HS-5 (cell line): ENCODE data around the gene KCNG2.

Source experiments
- DNase-seq: peaks from one replicate; pipeline ENCODE4 v3.0.0-alpha.2; 2012; ENCODE audit warnings: low read depth

The KCNG2 gene

DNA sequence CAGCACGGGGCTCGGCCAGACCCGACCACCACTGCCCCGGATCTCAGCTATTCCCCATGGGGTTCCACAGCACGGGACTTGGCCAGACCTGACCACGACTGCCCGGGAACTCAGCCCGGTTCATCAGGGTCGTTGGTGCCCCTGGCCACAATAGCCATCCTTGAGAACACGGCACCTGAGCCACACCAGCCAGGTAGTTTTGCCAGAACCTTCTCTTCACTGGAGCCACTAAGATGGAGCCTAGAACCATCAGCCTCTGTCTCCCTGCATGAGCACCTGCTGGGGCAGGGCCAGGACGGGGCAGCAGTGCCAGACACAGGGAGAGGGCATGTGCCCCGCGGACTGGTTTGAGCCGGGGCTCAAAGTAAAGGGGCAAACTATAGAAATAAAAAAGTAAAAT lies 11.4 kb upstream of the KCNG2 start:
- DNase-seq = no peak

GRCh38 chr18:79786786-79787526 lies 10.8 kb upstream of the KCNG2 start:
- DNase-seq = peak; percentile 32

GRCh38 chr18:79787527-79787864 lies 10.2 kb upstream of the KCNG2 start:
- no peak for DNase-seq

DNA sequence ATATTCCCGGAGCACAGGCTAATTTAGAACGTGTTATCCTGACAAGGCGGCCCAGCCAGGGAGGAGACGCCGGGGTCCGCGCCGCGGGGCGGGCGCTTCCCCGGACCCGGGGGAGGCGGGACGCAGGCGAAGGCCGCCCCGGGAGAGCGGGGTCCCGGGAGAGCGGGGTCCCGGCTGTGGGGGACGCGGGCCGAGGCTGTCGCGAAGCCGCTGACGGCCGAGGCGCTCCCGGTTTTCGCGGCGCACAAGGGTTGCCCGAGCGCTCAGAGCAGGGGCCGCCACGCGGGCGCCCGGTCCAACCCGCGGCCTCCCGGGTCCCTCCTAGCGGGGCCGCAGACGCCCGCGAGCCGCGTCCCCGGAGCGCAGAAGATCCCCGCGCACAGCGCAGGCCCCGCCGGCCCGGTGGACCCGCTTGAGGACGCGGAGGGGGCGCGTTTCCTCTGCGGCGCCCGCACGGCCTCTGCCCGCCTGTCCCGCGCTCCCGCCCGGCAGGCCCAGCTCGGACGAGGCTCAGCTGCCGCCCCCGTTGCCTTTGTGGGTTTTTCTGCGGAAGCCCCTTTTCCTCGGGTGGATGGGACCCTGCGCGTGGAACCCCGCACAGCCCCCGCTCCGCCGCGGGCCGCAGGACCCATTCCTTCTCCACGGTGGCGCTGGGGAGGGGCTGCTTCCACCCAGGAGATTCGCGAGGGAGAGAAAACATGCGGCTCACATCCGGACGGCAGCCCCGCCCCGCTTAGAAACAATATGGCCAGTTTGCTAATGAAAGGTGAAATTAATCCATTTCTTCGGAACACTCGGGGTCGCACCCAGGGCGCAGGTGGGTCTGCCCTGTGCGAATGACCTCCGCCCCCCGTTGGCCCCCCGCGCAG lies 9.6 kb upstream of the KCNG2 start:
- no peak for DNase-seq

DNA sequence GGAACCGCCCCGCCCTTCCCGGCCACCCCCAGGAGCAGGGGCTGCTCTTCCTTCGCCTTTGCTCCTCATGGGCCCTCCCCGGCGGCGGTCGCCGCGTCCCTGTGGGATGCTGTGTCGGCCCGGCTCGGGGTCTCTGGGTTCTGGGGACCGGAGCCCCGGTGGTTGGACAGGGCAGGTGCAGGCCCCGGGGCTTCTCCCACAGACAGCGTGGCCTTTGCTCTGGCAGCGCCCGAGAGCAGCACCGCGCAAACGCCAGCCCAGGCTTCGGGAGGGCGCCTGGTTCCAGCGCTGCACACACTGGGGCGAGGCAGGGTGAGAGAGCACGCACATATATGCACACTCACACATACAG lies 9.0 kb upstream of the KCNG2 start:
- DNase-seq = no peak

DNA sequence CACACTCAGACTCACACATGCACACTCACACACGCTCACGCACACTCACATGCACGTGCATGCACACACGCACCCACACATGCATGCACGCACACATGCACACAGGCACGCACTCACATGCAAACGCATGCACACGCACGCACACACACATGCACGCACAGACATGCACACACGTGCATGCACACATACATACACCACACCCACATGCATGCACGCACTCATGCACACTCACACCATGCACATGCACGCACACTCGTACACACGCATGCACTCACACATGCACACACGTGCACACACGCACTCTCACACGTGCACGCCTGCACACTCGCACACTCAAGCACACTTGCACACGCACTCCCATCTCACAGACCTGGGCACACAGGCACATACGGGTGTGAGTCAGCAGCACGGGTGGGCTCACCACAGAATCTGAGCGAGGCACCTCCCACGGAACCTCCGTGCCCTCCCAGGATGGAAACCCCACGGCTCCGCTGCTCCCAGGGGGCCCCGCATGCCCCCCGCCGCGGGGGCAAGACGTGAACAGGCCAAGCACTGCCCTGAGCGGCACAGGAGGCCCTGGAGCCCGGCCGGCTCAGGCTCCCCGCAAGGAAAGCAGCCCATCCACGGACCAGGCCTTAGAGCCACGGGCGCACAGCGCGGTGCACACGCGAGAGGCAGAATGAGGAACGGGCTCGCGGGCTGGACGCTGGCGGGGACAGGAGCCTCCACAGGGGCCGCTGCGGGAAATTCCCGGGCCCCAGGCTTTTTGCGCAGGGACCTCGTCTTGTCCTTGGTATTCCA lies 8.4 kb upstream of the KCNG2 start:
- DNase-seq = no peak

GRCh38 chr18:79789901-79790890 lies 7.5 kb upstream of the KCNG2 start:
- DNase-seq = no peak

DNA sequence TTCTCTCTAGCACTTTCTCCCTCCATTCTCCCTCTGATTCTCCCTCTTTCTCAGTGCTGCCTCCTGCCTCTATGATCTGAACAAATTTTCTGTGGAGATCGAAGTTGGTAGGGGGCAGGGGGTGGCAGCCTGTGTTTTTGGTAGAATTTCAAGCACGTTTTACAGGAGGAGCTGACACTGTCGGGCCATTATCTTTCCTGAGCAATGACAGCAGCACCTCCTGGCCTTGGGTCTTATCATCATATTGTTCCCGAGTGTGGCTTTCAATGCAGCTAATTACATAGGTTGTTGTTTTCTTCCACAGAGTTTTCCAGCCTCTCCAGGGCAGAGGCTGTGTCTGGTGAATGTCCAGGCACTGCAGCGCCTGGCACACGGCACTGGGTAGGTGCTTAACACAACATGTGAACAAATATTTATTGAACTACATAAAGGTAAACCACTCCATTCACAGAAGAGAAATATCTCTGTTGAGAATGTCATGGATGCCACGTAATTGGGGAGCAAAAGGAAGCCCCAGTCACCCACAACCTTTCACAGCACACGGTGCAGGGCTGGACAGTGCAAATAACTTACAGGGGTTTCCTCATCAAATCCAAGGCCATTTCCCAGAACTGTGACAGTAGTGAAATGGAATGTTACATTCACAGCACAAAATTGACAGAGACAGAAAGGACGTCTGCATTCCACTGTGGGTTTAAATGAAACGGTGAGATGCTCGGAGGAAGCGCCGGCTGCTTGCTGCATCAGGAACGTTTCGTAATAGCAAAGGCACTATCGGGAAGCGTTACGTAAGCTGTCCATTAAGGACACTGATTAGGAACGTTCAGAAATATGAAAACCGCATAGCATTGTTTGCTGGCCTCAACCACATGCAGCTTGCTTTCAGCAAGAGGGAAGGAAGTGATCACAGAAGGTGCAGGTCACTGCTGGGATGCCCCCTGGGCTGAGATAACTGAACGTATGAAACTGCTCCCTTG lies 6.5 kb upstream of the KCNG2 start:
- peak; percentile 94 for DNase-seq

DNA sequence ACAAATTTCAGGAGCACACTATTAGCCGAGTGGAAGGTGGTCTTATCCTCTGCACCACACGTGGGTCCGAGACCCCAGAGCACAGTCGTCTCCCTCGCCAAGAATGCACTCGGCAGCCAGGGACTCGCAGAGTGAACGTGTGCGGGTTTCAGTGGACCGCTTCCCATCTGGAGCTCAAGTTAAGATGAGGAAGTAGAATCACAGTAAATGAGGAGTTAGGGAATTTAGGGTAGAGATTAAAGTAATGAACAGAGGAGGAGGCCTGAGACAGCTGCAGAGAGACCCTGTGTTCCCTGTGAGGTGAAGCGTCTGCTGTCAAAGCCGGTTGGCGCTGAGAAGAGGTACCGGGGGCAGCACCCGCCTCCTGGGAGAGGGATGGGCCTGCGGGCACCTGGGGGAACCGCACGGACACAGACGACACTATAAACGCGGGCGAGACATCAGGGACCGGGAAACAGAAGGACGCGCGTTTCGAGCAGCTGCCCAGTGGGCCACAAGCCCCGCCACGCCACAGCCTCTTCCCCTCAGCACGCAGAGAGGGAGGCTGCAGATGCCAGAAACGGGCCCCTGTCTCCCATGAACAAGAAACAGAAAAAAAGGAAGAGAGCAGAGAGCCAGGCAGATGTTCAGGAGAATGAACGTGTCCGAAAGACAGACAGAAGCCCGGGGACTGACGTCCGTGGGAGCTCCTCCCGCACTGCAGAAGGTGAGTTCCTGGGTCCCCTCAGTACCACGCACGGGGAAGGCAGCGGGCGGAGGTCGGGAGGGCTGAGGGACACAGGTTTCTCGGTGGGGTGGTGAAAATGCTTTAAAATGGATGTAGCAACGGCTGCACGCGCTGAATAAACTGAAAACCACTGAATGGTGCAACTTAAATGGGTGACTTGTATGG lies 5.4 kb upstream of the KCNG2 start:
- no peak for DNase-seq

DNA sequence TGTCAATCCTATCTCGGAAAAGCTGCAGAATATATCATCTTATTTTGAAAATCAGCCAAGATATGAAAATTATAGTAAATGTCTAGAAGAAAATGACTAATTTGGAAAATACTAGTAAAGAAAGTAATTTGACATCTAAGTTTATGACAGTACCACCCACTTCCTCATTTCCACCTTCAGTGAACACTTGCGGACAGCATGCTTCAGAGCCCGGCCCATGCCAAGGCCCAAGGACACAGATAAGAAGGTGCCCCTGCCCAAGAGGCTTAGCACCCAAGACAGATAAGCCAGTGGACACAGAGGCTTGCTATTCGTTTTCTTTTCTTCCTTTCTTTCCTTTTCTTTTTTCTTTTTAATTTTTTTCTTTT lies 4.8 kb upstream of the KCNG2 start:
- no peak for DNase-seq

DNA sequence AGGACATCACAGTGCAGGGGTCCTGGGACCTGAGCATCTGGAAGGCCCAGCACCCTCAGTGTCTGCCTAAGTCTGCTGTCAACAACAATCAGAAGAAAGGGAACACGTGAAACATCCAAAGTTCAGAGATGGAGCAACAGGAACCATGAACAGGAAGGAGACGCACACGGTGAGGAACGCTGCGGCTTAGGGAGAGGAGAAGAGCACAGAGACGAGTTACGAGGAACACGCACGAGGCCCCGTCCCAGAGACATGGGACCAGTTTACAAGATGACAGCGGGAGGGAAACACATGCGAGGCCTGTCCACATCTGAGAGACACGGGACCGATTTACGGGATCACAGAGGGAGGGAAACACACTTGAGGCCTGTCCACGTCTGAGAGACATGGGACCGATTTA lies 2.9 kb upstream of the KCNG2 start:
- DNase-seq = no peak

DNA sequence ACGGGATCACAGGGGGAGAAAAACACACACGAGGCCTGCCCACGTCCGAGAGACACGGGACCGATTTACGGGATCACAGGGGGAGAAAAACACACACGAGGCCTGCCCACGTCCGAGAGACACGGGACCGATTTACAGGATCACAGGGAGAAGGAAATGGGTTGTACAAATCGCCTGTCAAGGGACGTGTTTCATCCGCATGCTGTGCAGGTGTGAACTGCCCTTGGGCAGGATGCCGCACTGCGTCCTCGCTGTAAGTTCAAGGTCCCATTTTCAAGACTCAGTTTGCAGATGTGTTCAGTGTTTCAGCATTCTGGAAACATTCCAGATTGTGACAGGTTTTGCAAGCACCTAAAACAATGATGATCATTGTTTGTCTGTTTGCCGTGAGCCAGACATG lies 2.3 kb upstream of the KCNG2 start:
- no peak for DNase-seq

GRCh38 chr18:79796016-79796415 lies 1.7 kb upstream of the KCNG2 start:
- DNase-seq = no peak

DNA sequence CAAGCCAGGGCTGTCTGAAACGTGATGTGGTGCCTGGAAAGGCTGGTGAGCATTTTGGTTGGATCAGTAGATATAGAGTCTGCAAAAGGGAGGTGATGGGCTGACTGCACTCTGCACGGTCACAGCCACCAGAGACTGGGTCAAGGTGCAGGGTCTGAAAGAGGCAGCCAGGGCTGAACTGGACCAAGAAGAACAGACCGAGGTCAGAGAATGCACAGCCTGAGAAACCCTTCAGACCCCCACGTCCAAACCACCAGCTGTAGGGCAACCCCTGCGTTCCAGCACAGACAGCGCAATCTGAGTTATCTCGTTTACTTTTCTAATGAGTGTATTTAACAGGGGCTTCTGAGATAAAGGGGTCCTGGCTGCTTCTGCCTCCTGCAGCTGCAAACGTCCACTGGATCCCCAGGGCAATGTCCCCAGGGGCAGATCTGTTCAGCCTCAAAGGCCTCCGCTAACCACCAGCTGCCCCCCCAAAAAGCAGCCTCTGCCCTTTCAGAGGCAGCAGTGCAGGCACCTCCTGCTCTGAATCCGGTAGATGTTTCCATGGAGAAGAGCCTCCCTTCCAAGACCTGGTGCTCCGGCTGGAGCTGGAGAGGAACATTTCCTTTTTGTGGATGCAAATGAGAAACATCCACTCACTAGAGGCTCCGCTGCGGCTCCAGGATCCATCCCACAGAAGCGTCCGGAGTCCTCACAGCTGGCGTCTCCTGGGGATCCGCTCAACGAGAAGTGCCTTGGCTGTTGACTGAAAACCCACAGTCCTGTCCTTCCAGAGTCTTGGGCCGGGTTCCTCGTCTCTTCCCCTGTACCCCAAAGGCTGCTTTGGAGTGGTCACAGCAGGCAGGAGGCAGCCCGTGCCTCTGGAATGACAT lies 970 bp upstream of the KCNG2 start:
- no peak for DNase-seq

DNA sequence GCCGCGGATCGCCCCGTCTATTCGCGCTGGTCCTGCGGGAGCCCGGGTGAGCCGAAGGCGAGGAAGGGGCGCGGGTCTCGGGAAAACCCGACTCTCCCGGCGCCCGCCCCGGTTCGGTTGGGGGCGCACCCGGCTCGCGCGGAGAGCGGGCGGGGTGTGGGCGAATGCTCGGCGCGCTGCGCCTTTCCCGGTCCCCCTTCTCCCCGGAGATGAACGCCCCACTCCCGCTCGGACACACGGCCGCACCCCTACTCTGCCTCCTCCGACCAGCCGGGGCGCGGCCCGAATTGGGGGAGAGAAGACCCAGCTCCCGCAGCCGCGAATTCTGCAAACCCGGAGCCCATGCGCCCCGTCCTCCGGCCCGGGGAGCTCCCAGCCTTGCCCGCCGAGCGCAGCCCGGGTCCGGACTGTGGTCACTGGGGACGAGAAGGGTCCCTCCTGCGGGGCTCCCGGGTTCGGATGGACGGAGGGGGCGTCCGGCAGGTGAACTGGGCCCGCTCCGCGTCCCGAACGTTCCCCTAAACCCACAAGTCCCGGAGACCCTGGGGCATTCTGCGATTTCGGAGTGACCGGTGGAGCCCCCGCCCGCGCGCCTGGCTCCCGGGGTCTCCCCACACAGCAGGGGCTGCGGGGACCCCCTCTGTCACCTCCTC lies 734 bp downstream of the KCNG2 start:
- DNase-seq = no peak

DNA sequence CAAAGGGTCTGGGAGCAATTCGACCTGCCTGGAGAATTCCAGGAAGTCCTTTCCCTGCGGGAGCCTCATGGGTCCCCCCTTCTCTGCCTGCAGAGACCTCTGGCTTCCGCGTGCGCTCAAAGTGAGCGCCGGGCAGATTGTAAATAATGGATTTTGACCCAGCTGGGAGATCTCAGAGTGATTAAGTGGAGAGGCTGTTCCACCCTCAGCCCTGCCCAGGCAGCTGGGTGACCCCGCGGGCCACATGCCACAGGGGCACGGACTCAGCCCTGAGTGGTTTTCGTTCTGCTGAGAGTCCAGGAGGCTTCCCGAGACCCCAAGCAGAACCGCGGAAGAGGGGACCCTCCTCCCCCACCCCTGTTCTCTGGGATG lies 1.2 kb downstream of the KCNG2 start:
- no peak for DNase-seq

DNA sequence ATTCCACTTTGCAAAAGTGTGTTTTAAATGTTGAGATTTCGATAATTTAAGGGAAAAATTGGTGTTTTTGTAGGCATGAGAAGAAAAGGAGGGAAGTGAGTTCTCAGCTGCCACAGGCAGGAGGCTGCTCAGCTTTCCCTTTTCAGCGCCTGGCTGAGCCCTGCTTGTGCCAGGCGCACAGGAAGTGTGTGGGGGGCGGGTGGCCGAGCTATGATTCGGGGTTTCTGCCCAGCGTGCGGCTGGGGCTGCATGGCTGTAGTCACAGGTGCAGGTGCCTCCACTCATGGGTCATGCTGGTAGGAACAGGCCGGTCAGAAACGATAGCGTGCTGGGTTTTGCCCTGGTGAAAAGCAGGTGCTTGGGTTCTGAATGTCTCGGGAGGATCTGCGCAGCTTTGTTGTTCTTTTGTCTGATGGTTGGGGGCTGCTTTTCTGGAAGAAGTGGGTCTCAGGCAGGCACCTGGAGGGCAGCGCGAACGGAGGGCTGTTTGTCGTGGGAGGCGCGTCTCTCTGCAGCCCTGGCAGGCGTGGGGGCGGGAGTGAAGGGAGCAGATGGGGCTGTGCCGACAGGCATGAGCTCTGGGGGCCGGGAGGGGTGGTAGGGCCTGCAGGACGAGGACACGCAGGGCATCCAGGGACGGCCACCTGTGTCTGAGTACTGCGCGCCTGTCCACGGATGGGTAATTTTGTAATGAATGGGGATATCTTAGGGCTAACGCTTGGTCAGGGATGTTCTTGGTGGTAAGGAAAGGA lies 2.1 kb downstream of the KCNG2 start:
- no peak for DNase-seq
